ENCODE data around the gene CD81.

Gene CD81

GRCh38 chr11:2395211-2395730 lies 18.2 kb downstream of the CD81 start:
- H3K27me3 ChIP-seq, result no peaks in the 10 kb centered on the region
- H3K27ac ChIP-seq, result peak overlapping the region in 1 of 2 donors; percentile 8
- intact Hi-C loops (cut with DNase I; ENCODE audit: low total_unique reads), result no loop called here
- H3K4me3 ChIP-seq, result no peak overlapping the region
- peaks cover 0 to 34% (median 28%) of the 10 kb centered on the region in 4 donors for H3K4me1 ChIP-seq
- TF ChIP-seq CTCF (IDR thresholded peaks at IDR 0.05), result no peak
- H3K9me3 ChIP-seq, result no peaks in the 10 kb centered on the region
- H3K36me3 ChIP-seq, result peaks cover 25 to 81% (median 64%) of the 10 kb centered on the region in 3 donors
- DNase-seq, result no peak

- peaks cover 25 to 75% (median 64%) of the 10 kb centered on the region in 3 donors for H3K36me3 ChIP-seq
- no peak overlapping the region for H3K27ac ChIP-seq
- H3K27me3 ChIP-seq, result no peaks in the 10 kb centered on the region
- H3K4me1 ChIP-seq, result peaks cover 0 to 28% (median 22%) of the 10 kb centered on the region in 4 donors
- no peaks in the 10 kb centered on the region for H3K9me3 ChIP-seq
- H3K4me3 ChIP-seq, result no peak overlapping the region
- intact Hi-C loops (cut with DNase I; ENCODE audit: low total_unique reads), result no loop called here
- TF ChIP-seq CTCF (IDR thresholded peaks at IDR 0.05), result no peak
- no peak for DNase-seq
These were observed 18.7 kb downstream of the CD81 start for GRCh38 chr11:2395856-2396255.

GRCh38 chr11:2396471-2396870 lies 19.4 kb downstream of the CD81 start:
- H3K9me3 ChIP-seq, result no peaks in the 10 kb centered on the region
- TF ChIP-seq CTCF (IDR thresholded peaks at IDR 0.05), result no peak
- no peak overlapping the region for H3K27ac ChIP-seq
- peaks cover 0 to 30% (median 20%) of the 10 kb centered on the region in 4 donors for H3K4me1 ChIP-seq
- peaks cover 25 to 69% (median 58%) of the 10 kb centered on the region in 3 donors for H3K36me3 ChIP-seq
- H3K4me3 ChIP-seq, result no peak overlapping the region
- no peaks in the 10 kb centered on the region for H3K27me3 ChIP-seq
- DNase-seq, result no peak
- intact Hi-C loops (cut with DNase I; ENCODE audit: low total_unique reads), result no loop called here

- intact Hi-C loops (cut with DNase I; ENCODE audit: low total_unique reads), result no loop called here
- TF ChIP-seq CTCF (IDR thresholded peaks at IDR 0.05), result no peak
- no peak for DNase-seq
- Histone ChIP-seq H3K4me1 (peaks cover 0 to 31% (median 23%) of the 10 kb centered on the region in 4 donors), H3K9me3 (no peaks in the 10 kb centered on the region), H3K36me3 (peaks cover 25 to 65% (median 54%) of the 10 kb centered on the region in 3 donors), H3K27me3 (no peaks in the 10 kb centered on the region), H3K4me3 (no peak overlapping the region), H3K27ac (no peak overlapping the region)
These were observed 19.9 kb downstream of the CD81 start for GRCh38 chr11:2397005-2397404.

- DNase-seq, result no peak
- no peaks in the 10 kb centered on the region for H3K27me3 ChIP-seq
- peaks cover 38 to 65% (median 54%) of the 10 kb centered on the region in 3 donors for H3K36me3 ChIP-seq
- peak overlapping the region; percentile 64 to 80 for H3K4me3 ChIP-seq
- TF ChIP-seq CTCF (IDR thresholded peaks at IDR 0.05), result no peak
- H3K4me1 ChIP-seq, result peaks cover 0 to 31% (median 26%) of the 10 kb centered on the region in 4 donors
- intact Hi-C loops (cut with DNase I; ENCODE audit: low total_unique reads), result no loop called here
- H3K27ac ChIP-seq, result peak overlapping the region; percentile 95 to 99
- H3K9me3 ChIP-seq, result no peaks in the 10 kb centered on the region
These were observed 21.7 kb downstream of the CD81 start for GRCh38 chr11:2398664-2399355.
